Neural cell (in vitro differentiated cells): Measurements from ENCODE around the gene POT1.

Source experiments
- CTCF ChIP-seq: fragments of 450-650 bp; IDR thresholded peaks from 2 replicates; pipeline ENCODE4 v1.5.1; 2014; ENCODE audit warnings: antibody characterized with exemption, mild to moderate bottlenecking, moderate library complexity; ENCODE audit not compliant: poor library complexity, severe bottlenecking
- EP300 ChIP-seq: fragments of 450-650 bp; conservative IDR thresholded peaks from 2 replicates; pipeline ENCODE4 v1.6.1; 2014; ENCODE audit warnings: antibody characterized with exemption, mild to moderate bottlenecking, moderate library complexity; ENCODE audit not compliant: poor library complexity, severe bottlenecking
- EZH2 ChIP-seq: fragments of 200-600, 300-800 bp; shearing (Covaris generic), sonication (generic); IDR thresholded peaks from 2 replicates; pipeline ENCODE4 v1.6.1; 2014; ENCODE audit warnings: antibody characterized with exemption, low read length, borderline replicate concordance, mild to moderate bottlenecking; ENCODE audit not compliant: insufficient read depth, poor library complexity, severe bottlenecking
- POLR2AphosphoS5 ChIP-seq: IDR thresholded peaks from 2 replicates; pipeline ENCODE4 v1.6.1; 2012
- RAD21 ChIP-seq: fragments of 450-650 bp; conservative IDR thresholded peaks from 2 replicates; pipeline ENCODE4 v1.6.1; 2014; ENCODE audit warnings: antibody characterized with exemption, mild to moderate bottlenecking, moderate library complexity

DNA sequence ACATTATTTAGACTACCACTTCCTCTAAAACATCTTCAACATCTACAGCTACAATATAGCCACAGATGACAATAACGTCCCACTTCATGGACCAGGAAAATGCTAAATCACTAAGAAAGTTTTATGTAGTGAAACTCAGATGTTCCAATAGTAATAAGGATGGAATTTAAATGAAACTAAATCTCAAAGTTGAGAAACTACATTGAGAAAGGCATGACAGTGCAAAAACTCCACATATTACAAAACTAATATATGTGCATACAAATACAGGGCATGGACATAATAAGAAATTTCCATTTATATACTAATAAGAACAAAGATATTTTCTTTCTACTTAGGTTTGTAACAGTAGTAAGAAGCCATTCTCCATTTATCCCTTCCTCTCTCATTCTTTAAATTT, 31.1 kb downstream of the POT1 start:
- no peak for TF ChIP-seq CTCF
- TF ChIP-seq EZH2: no peak
- TF ChIP-seq POLR2AphosphoS5: no peak
- TF ChIP-seq RAD21: no peak
- no peak for TF ChIP-seq EP300
